Nephron (organoid): ENCODE measurements around the gene KLK7.

Source experiments
- H3K27ac Mint-ChIP-seq, 3 experiments: 2 replicates each; pipeline ENCODE4 v1.8.0; 2020; ENCODE audit warnings: mixed read lengths in 3 of 3, mild to moderate bottlenecking in 2 of 3, moderate library complexity in 1 of 3
- H3K27me3 Mint-ChIP-seq: 2 replicates; pipeline ENCODE4 v1.8.0; 2021; ENCODE audit warnings: low read depth, mild to moderate bottlenecking, moderate library complexity, mixed read lengths
- H3K36me3 Mint-ChIP-seq: 2 replicates; pipeline ENCODE4 v1.8.0; 2020; ENCODE audit warnings: low read depth, mixed read lengths
- H3K4me1 Mint-ChIP-seq: 2 replicates; pipeline ENCODE4 v1.8.0; 2020; ENCODE audit warnings: mixed read lengths
- H3K4me3 Mint-ChIP-seq, 3 experiments: 2 replicates each; pipeline ENCODE4 v1.8.0; 2020; ENCODE audit warnings: mild to moderate bottlenecking in 3 of 3, mixed read lengths in 3 of 3, moderate library complexity in 2 of 3
- H3K9me3 Mint-ChIP-seq: 2 replicates; pipeline ENCODE4 v1.8.0; 2020; ENCODE audit warnings: mixed read lengths
- CTCF ChIP-seq, 3 experiments: fragments of 200-600 bp; sonication (generic); IDR thresholded peaks; one replicate each; pipeline ENCODE4 v1.5.0; 2021; ENCODE audit warnings: antibody characterized with exemption in 3 of 3; ENCODE audit not compliant: unreplicated experiment in 3 of 3

KLK7 gene

GRCh38 chr19:50944795-50945194 lies 38.9 kb downstream of the KLK7 start:
- Mint-ChIP-seq H3K36me3 (no peaks in the 10 kb centered on the region), H3K27me3 (peaks cover 29% of the 10 kb centered on the region), H3K4me3 (no peak overlapping the region), H3K9me3 (peaks cover 7% of the 10 kb centered on the region), H3K4me1 (no peaks in the 10 kb centered on the region), H3K27ac (no peak overlapping the region)
- no peak for TF ChIP-seq CTCF (IDR thresholded peaks at IDR 0.05; ENCODE audit: unreplicated experiment in 3 of 3)

- H3K4me3 Mint-ChIP-seq: no peak overlapping the region
- peaks cover 26% of the 10 kb centered on the region for H3K27me3 Mint-ChIP-seq
- H3K36me3 Mint-ChIP-seq: no peaks in the 10 kb centered on the region
- no peak for TF ChIP-seq CTCF (IDR thresholded peaks at IDR 0.05; ENCODE audit: unreplicated experiment in 3 of 3)
- H3K9me3 Mint-ChIP-seq: peaks cover 7% of the 10 kb centered on the region
- no peak overlapping the region for H3K27ac Mint-ChIP-seq
- no peaks in the 10 kb centered on the region for H3K4me1 Mint-ChIP-seq
Observed at GRCh38 chr19:50943074-50943828, 40.5 kb downstream of the KLK7 start.

GRCh38 chr19:50939596-50939995 lies 44.1 kb downstream of the KLK7 start:
- Mint-ChIP-seq H3K27ac (no peak overlapping the region), H3K27me3 (peaks cover 37% of the 10 kb centered on the region), H3K36me3 (no peaks in the 10 kb centered on the region), H3K4me3 (no peak overlapping the region), H3K9me3 (peaks cover 7% of the 10 kb centered on the region), H3K4me1 (no peaks in the 10 kb centered on the region)
- TF ChIP-seq CTCF (IDR thresholded peaks at IDR 0.05; ENCODE audit: unreplicated experiment in 3 of 3): no peak

- no peaks in the 10 kb centered on the region for H3K36me3 Mint-ChIP-seq
- no peaks in the 10 kb centered on the region for H3K9me3 Mint-ChIP-seq
Observed at GRCh38 chr19:50933640-50934039, 50.1 kb downstream of the KLK7 start.

GRCh38 chr19:50932690-50933083 lies 51.0 kb downstream of the KLK7 start:
- Mint-ChIP-seq H3K9me3 (no peaks in the 10 kb centered on the region), H3K27me3 (peaks cover 51% of the 10 kb centered on the region)

More at GRCh38 chr19:50933640-50934039, 50.1 kb downstream of the KLK7 start:
- Mint-ChIP-seq H3K4me3 (no peak overlapping the region), H3K27ac (no peak overlapping the region), H3K4me1 (no peaks in the 10 kb centered on the region), H3K27me3 (peaks cover 52% of the 10 kb centered on the region)
- TF ChIP-seq CTCF (IDR thresholded peaks at IDR 0.05; ENCODE audit: unreplicated experiment in 3 of 3): no peak

More at GRCh38 chr19:50932690-50933083, 51.0 kb downstream of the KLK7 start:
- Mint-ChIP-seq H3K36me3 (no peaks in the 10 kb centered on the region), H3K27ac (no peak overlapping the region), H3K4me1 (no peaks in the 10 kb centered on the region), H3K4me3 (no peak overlapping the region)
- no peak for TF ChIP-seq CTCF (IDR thresholded peaks at IDR 0.05; ENCODE audit: unreplicated experiment in 3 of 3)
